Measurements from ENCODE around the gene CAPN12.
"Not testable (repeated sequence)": the region's sequence is repeated elsewhere in the genome, so short reads cannot be mapped to it uniquely, and the experiment has no call there.

Gene CAPN12

GRCh38 chr19:38769635-38770211 is 25.4 kb upstream of the CAPN12 start:
- Histone ChIP-seq H3K4me3 (ENCODE audit: low read depth, low read length) (no peak overlapping the region), H3K36me3 (ENCODE audit: control insufficient read depth, insufficient read depth, low read length) (no peaks in the 10 kb centered on the region), H3K27ac (ENCODE audit: low read depth, low read length) (no peak overlapping the region), H3K9me3 (ENCODE audit: control insufficient read depth, insufficient read depth, low read length) (no peaks in the 10 kb centered on the region), H3K27me3 (ENCODE audit: control insufficient read depth, insufficient read depth, low read length) (no peaks in the 10 kb centered on the region), H3K4me1 (ENCODE audit: control insufficient read depth, insufficient read depth, low read length) (no peaks in the 10 kb centered on the region), H3K9ac (ENCODE audit: low read depth, low read length) (no peak overlapping the region)

- Histone ChIP-seq H3K36me3 (ENCODE audit: control insufficient read depth, insufficient read depth, low read length) (no peaks in the 10 kb centered on the region), H3K9ac (ENCODE audit: low read depth, low read length) (no peak overlapping the region), H3K27ac (ENCODE audit: low read depth, low read length) (no peak overlapping the region), H3K4me3 (ENCODE audit: low read depth, low read length) (no peak overlapping the region), H3K27me3 (ENCODE audit: control insufficient read depth, insufficient read depth, low read length) (no peaks in the 10 kb centered on the region), H3K9me3 (ENCODE audit: control insufficient read depth, insufficient read depth, low read length) (no peaks in the 10 kb centered on the region), H3K4me1 (ENCODE audit: control insufficient read depth, insufficient read depth, low read length) (no peaks in the 10 kb centered on the region)
Observed at GRCh38 chr19:38766276-38767047, 22.2 kb upstream of the CAPN12 start.

- H3K27me3 ChIP-seq (ENCODE audit: control insufficient read depth, insufficient read depth, low read length) = no peaks in the 10 kb centered on the region
- H3K4me1 ChIP-seq (ENCODE audit: control insufficient read depth, insufficient read depth, low read length) = no peaks in the 10 kb centered on the region
- no peaks in the 10 kb centered on the region for H3K36me3 ChIP-seq (ENCODE audit: control insufficient read depth, insufficient read depth, low read length)
- no peak overlapping the region for H3K9ac ChIP-seq (ENCODE audit: low read depth, low read length)
- H3K9me3 ChIP-seq (ENCODE audit: control insufficient read depth, insufficient read depth, low read length) = no peaks in the 10 kb centered on the region
- no peak overlapping the region for H3K4me3 ChIP-seq (ENCODE audit: low read depth, low read length)
- no peak overlapping the region for H3K27ac ChIP-seq (ENCODE audit: low read depth, low read length)
Observed at GRCh38 chr19:38765214-38765613, 20.9 kb upstream of the CAPN12 start.

GRCh38 chr19:38763795-38764220 is 19.5 kb upstream of the CAPN12 start:
- Histone ChIP-seq H3K9me3 (ENCODE audit: control insufficient read depth, insufficient read depth, low read length) (no peaks in the 10 kb centered on the region), H3K4me3 (ENCODE audit: low read depth, low read length) (no peak overlapping the region), H3K4me1 (ENCODE audit: control insufficient read depth, insufficient read depth, low read length) (no peaks in the 10 kb centered on the region), H3K9ac (ENCODE audit: low read depth, low read length) (no peak overlapping the region), H3K27me3 (ENCODE audit: control insufficient read depth, insufficient read depth, low read length) (no peaks in the 10 kb centered on the region), H3K27ac (ENCODE audit: low read depth, low read length) (no peak overlapping the region), H3K36me3 (ENCODE audit: control insufficient read depth, insufficient read depth, low read length) (no peaks in the 10 kb centered on the region)

DNA sequence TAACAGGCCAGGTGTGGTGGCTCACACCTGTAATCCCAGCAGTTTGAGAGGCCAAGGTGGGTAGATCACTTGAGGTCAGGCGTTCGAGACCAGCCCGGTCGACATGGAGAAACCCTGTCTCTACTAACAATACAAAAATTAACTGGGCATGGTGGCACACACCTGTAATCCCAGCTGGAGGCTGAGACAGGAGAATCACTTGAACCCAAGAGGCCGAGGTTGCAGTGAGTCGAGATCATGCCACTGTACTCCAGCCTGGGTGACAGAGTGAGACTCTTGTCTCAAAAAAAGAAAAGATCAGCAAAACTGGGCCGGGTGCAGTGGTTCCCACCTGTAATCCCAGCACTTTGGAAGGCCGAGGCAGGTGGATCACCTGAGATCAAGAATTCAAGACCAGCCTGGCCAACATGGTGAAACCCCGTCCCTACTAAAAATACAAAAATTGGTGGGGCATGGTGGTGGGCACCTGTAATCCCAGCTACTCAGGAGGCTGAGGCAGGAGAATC is 17.7 kb upstream of the CAPN12 start:
- not testable (repeated sequence) for H3K9ac ChIP-seq (ENCODE audit: low read depth, low read length); H3K4me1 ChIP-seq (ENCODE audit: control insufficient read depth, insufficient read depth, low read length); H3K27me3 ChIP-seq (ENCODE audit: control insufficient read depth, insufficient read depth, low read length); H3K36me3 ChIP-seq (ENCODE audit: control insufficient read depth, insufficient read depth, low read length); H3K9me3 ChIP-seq (ENCODE audit: control insufficient read depth, insufficient read depth, low read length); H3K27ac ChIP-seq (ENCODE audit: low read depth, low read length); H3K4me3 ChIP-seq (ENCODE audit: low read depth, low read length)

DNA sequence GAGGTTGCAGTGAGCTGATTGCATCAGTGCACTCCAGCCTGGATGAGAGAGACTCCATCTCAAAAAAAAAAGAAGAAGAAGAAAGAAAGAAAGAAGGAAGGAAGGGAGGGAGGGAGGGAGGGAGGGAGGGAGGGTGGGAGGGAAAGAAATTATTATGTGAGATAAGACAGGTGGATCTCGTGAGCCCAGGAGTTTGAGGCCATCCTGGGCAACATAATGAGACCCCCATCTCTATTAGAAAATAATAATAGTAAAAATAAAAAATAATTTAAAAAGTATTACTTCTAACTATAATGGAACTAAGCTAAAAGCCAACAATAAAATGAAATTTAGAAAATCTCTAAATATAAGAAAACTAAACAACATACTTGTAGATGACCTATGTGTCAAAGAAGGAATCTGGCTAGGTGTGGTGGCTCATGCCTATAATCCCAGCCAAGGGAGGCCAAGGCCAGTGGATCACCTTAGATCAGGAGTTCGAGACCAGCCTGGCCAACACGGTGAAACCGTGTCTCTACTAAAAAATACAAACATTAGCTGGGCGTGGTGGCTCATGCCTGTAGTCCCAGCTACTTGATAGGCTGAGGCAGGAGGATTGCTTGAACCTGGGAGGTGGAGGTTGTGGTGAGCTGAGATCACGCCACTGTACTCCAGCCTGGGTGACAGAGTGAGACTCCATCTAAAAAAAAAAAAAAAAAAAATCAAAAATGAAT is 16.7 kb upstream of the CAPN12 start:
- H3K4me3 ChIP-seq (ENCODE audit: low read depth, low read length); H3K27ac ChIP-seq (ENCODE audit: low read depth, low read length); H3K27me3 ChIP-seq (ENCODE audit: control insufficient read depth, insufficient read depth, low read length); H3K9ac ChIP-seq (ENCODE audit: low read depth, low read length); H3K4me1 ChIP-seq (ENCODE audit: control insufficient read depth, insufficient read depth, low read length); H3K9me3 ChIP-seq (ENCODE audit: control insufficient read depth, insufficient read depth, low read length); H3K36me3 ChIP-seq (ENCODE audit: control insufficient read depth, insufficient read depth, low read length): not testable (repeated sequence)

DNA sequence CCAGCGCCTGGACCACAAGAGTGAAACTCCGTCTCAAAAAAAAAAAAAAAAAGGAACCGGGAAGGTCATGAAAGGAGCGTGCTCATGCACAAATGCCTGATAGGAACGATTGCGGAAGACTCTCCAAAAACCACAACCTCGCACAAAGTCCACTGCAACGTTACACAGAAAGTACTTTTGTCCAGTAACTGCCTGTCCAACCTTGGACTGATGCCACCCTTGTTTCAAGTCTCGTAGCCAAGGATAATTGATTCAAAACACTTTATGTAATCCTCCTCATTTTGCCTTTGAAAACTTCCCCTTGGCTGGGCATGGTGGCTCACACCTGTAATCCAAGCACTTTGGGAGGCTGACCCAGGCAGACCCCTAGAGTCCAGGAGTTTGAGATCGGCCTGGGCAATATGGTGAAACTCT is 15.3 kb upstream of the CAPN12 start:
- Histone ChIP-seq H3K27ac (ENCODE audit: low read depth, low read length) (no peak overlapping the region), H3K9me3 (ENCODE audit: control insufficient read depth, insufficient read depth, low read length) (no peaks in the 10 kb centered on the region), H3K36me3 (ENCODE audit: control insufficient read depth, insufficient read depth, low read length) (no peaks in the 10 kb centered on the region), H3K4me1 (ENCODE audit: control insufficient read depth, insufficient read depth, low read length) (no peaks in the 10 kb centered on the region), H3K4me3 (ENCODE audit: low read depth, low read length) (no peak overlapping the region), H3K27me3 (ENCODE audit: control insufficient read depth, insufficient read depth, low read length) (no peaks in the 10 kb centered on the region), H3K9ac (ENCODE audit: low read depth, low read length) (no peak overlapping the region)

- H3K27me3 ChIP-seq (ENCODE audit: control insufficient read depth, insufficient read depth, low read length); H3K9me3 ChIP-seq (ENCODE audit: control insufficient read depth, insufficient read depth, low read length); H3K9ac ChIP-seq (ENCODE audit: low read depth, low read length); H3K4me3 ChIP-seq (ENCODE audit: low read depth, low read length); H3K27ac ChIP-seq (ENCODE audit: low read depth, low read length); H3K36me3 ChIP-seq (ENCODE audit: control insufficient read depth, insufficient read depth, low read length); H3K4me1 ChIP-seq (ENCODE audit: control insufficient read depth, insufficient read depth, low read length): not testable (repeated sequence)
Observed at GRCh38 chr19:38754196-38754595, 9.9 kb upstream of the CAPN12 start.

DNA sequence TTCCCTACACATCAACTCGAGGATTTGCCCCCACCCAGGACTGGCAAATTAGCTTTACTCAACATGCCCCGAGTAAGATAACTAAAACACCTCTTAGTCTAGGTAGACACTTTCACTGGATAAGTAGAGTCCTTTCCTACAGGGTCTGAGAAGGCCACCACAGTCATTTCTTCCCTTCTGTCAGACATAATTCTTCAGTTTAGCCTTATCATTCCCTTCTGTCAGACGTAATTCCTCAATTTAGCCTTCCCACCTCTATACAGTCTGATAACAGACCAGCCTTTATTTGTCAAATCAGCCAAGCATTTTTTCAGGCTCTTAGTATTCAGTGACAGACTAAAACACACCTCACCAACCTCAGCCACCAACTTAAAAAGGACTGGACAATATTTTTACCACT is 9.5 kb upstream of the CAPN12 start:
- H3K9me3 ChIP-seq (ENCODE audit: control insufficient read depth, insufficient read depth, low read length); H3K4me3 ChIP-seq (ENCODE audit: low read depth, low read length); H3K9ac ChIP-seq (ENCODE audit: low read depth, low read length); H3K27me3 ChIP-seq (ENCODE audit: control insufficient read depth, insufficient read depth, low read length); H3K36me3 ChIP-seq (ENCODE audit: control insufficient read depth, insufficient read depth, low read length); H3K27ac ChIP-seq (ENCODE audit: low read depth, low read length); H3K4me1 ChIP-seq (ENCODE audit: control insufficient read depth, insufficient read depth, low read length): not testable (repeated sequence)

- no peaks in the 10 kb centered on the region for H3K4me1 ChIP-seq (ENCODE audit: control insufficient read depth, insufficient read depth, low read length)
- no peak overlapping the region for H3K27ac ChIP-seq (ENCODE audit: low read depth, low read length)
- no peaks in the 10 kb centered on the region for H3K9me3 ChIP-seq (ENCODE audit: control insufficient read depth, insufficient read depth, low read length)
- no peaks in the 10 kb centered on the region for H3K36me3 ChIP-seq (ENCODE audit: control insufficient read depth, insufficient read depth, low read length)
- H3K9ac ChIP-seq (ENCODE audit: low read depth, low read length) = no peak overlapping the region
- no peaks in the 10 kb centered on the region for H3K27me3 ChIP-seq (ENCODE audit: control insufficient read depth, insufficient read depth, low read length)
- no peak overlapping the region for H3K4me3 ChIP-seq (ENCODE audit: low read depth, low read length)
Observed at GRCh38 chr19:38745316-38745715, 1.0 kb upstream of the CAPN12 start.

DNA sequence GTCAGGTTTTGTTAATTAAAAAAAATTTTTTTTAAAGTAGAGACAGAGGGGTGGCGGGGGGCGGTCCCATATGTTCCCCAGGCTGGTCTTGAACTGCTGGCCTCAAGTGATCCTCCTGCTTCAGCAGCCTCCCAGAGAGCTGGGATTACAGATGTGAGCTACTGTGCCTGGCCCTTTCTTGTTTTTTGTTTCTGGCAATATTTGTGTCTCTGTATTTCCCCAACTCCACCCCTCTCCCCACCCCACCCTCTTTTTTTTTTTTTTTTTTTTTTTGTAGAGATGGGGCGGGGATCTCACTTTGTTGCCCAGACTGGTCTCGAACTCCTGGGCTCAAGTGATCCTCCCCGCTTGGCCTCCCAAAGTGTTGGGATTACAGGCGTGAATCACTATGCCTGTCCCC is 600 bp upstream of the CAPN12 start:
- no peak overlapping the region for H3K9ac ChIP-seq (ENCODE audit: low read depth, low read length)
- no peaks in the 10 kb centered on the region for H3K27me3 ChIP-seq (ENCODE audit: control insufficient read depth, insufficient read depth, low read length)
- H3K27ac ChIP-seq (ENCODE audit: low read depth, low read length) = no peak overlapping the region
- no peak overlapping the region for H3K4me3 ChIP-seq (ENCODE audit: low read depth, low read length)
- H3K4me1 ChIP-seq (ENCODE audit: control insufficient read depth, insufficient read depth, low read length) = no peaks in the 10 kb centered on the region
- no peaks in the 10 kb centered on the region for H3K9me3 ChIP-seq (ENCODE audit: control insufficient read depth, insufficient read depth, low read length)
- no peaks in the 10 kb centered on the region for H3K36me3 ChIP-seq (ENCODE audit: control insufficient read depth, insufficient read depth, low read length)

Measured in HUES48 (cell line).